Caco-2 (cell line): ENCODE results near the gene TMEM17. TPM values are rescaled to one million over a fixed set of nuclear protein-coding genes. Genes with fewer than 3 reads are reported as not detected.

Experiments
- BruUV-seq: library from RNA; stranded (reverse); fragments of 400-500 nt; replicated peaks from 2 replicates; lab custom pipeline; 2021; lab: Mats Ljungman, UMichigan
- CTCF ChIA-PET: fragments of 300-600 bp; sonication (Branson Sonifier 250); formaldehyde crosslinking; loops from one replicate; lab custom pipeline; 2022; ENCODE audit warnings: antibody characterized with exemption; lab: Charles Lee
- POLR2A ChIA-PET: fragments of 300-600 bp; sonication (Branson Sonifier 250); formaldehyde crosslinking; loops from one replicate; lab custom pipeline; 2022; ENCODE audit warnings: antibody characterized with exemption; lab: Charles Lee
- DNase-seq, 2 experiments: peaks; one replicate each; pipeline versions ENCODE4 v3.0.0 to v3.0.0-alpha.2; 2020 to 2022
- H3K27me3 ChIP-seq: replicated peaks from 2 replicates; pipeline ENCODE4 v1.6.0; 2011; ENCODE audit warnings: low read length; ENCODE audit not compliant: control insufficient read depth, insufficient read depth
- H3K36me3 ChIP-seq: 2 replicates; pipeline ENCODE4 v1.5.1; 2011; ENCODE audit warnings: low read length; ENCODE audit not compliant: control insufficient read depth, insufficient read depth
- H3K4me1 ChIP-seq: fragments of 250-450 bp; sonication (Bioruptor Pico); 2 replicates; pipeline ENCODE4 v1.5.1; 2020; ENCODE audit warnings: mild to moderate bottlenecking
- H3K4me3 ChIP-seq: 2 replicates; pipeline ENCODE4 v1.5.1; 2011; ENCODE audit warnings: low read depth, mild to moderate bottlenecking, control low read depth, low read length
- H3K9me3 ChIP-seq: fragments of 250-450 bp; sonication (Bioruptor Pico); 2 replicates; pipeline ENCODE4 v1.5.1; 2020; ENCODE audit warnings: mild to moderate bottlenecking, moderate library complexity
- H3K27ac Mint-ChIP-seq: one replicate; pipeline ENCODE4 v1.8.0; 2022; ENCODE audit warnings: mixed read lengths; ENCODE audit not compliant: unreplicated experiment
- H3K27me3 Mint-ChIP-seq: one replicate; pipeline ENCODE4 v1.8.0; 2022; ENCODE audit warnings: mixed read lengths; ENCODE audit not compliant: insufficient read depth, unreplicated experiment
- H3K36me3 Mint-ChIP-seq: one replicate; pipeline ENCODE4 v1.8.0; 2022; ENCODE audit warnings: mild to moderate bottlenecking, mixed read lengths; ENCODE audit not compliant: insufficient read depth, unreplicated experiment
- H3K4me1 Mint-ChIP-seq: one replicate; pipeline ENCODE4 v1.8.0; 2022; ENCODE audit warnings: low read depth, mixed read lengths; ENCODE audit not compliant: unreplicated experiment
- H3K4me3 Mint-ChIP-seq: one replicate; pipeline ENCODE4 v1.8.0; 2022; ENCODE audit warnings: mild to moderate bottlenecking, moderate library complexity, mixed read lengths; ENCODE audit not compliant: unreplicated experiment
- H3K9me3 Mint-ChIP-seq: one replicate; pipeline ENCODE4 v1.8.0; 2022; ENCODE audit warnings: mixed read lengths; ENCODE audit not compliant: unreplicated experiment
- CTCF ChIP-seq, 2 experiments: fragments of 200-600 bp in 1 of 2; IDR thresholded peaks; 1 replicate in 1 of 2; 2 replicates in 1 of 2; pipeline versions ENCODE4 v1.5.1 to v1.8.0; 2011 to 2022; ENCODE audit warnings: antibody characterized with exemption in 1 of 2, control low read depth in 1 of 2, inconsistent platforms in 1 of 2, low read depth in 1 of 2, low read length in 1 of 2, mild to moderate bottlenecking in 1 of 2, moderate library complexity in 1 of 2; ENCODE audit not compliant: insufficient read depth in 1 of 2, severe bottlenecking in 1 of 2, unreplicated experiment in 1 of 2
- intact Hi-C: fragments of 100-400 bp; cut with micrococcal nuclease; formaldehyde crosslinking; loops from one replicate; pipeline ENCODE4 v1.10.0; 2022; ENCODE audit not compliant: unreplicated experiment
- total RNA-seq: library from RNA; stranded (reverse); gene quantifications from 2 replicates; pipeline ENCODE4 v1.2.3, GENCODE V29; 2022

TMEM17 gene
- total RNA-seq, 1 experiment from 2014 or later, result 3.3 TPM

GRCh38 chr2:62460175-62460574 is 45.8 kb downstream of the TMEM17 start:
- no peaks in the 10 kb centered on the region for H3K27me3 Mint-ChIP-seq
- BruUV-seq, result no TSS peak
- intact Hi-C loops, result no loop called here

GRCh38 chr2:62459672-62460071 is 46.3 kb downstream of the TMEM17 start:
- H3K27me3 ChIP-seq, result no peaks in the 10 kb centered on the region
- H3K4me3 ChIP-seq, result no peak overlapping the region
- TF ChIP-seq CTCF (IDR thresholded peaks at IDR 0.05; ENCODE audit: insufficient read depth in 1 of 2, low read depth in 1 of 2, low read length in 1 of 2, severe bottlenecking in 1 of 2, unreplicated experiment in 1 of 2), result no peak
- Mint-ChIP-seq H3K36me3 (no peaks in the 10 kb centered on the region), H3K4me3 (no peak overlapping the region), H3K27me3 (no peaks in the 10 kb centered on the region), H3K4me1 (peaks cover 15% of the 10 kb centered on the region), H3K9me3 (no peaks in the 10 kb centered on the region), H3K27ac (no peak overlapping the region)
- no peaks in the 10 kb centered on the region for H3K9me3 ChIP-seq
- H3K4me1 ChIP-seq, result peaks cover 28% of the 10 kb centered on the region
- ChIA-PET CTCF (no interaction called here), POLR2A (no interaction called here)
- BruUV-seq, result no TSS peak
- H3K36me3 ChIP-seq, result no peaks in the 10 kb centered on the region
- intact Hi-C loops, result loop anchor here (10.0 kb wide), 1 partner anchor 565 kb away; no protein-coding TSS in a partner anchor
- no peak for DNase-seq

More at GRCh38 chr2:62460175-62460574, 45.8 kb downstream of the TMEM17 start:
- H3K27me3 ChIP-seq, result no peaks in the 10 kb centered on the region
- H3K9me3 ChIP-seq, result no peaks in the 10 kb centered on the region
- TF ChIP-seq CTCF (IDR thresholded peaks at IDR 0.05; ENCODE audit: insufficient read depth in 1 of 2, low read depth in 1 of 2, low read length in 1 of 2, severe bottlenecking in 1 of 2, unreplicated experiment in 1 of 2), result no peak
- no peaks in the 10 kb centered on the region for H3K36me3 ChIP-seq
- no peak for DNase-seq
- no peak overlapping the region for H3K4me3 ChIP-seq
- Mint-ChIP-seq H3K27ac (no peak overlapping the region), H3K9me3 (no peaks in the 10 kb centered on the region), H3K4me1 (peaks cover 15% of the 10 kb centered on the region), H3K36me3 (no peaks in the 10 kb centered on the region), H3K4me3 (no peak overlapping the region)
- H3K4me1 ChIP-seq, result peaks cover 28% of the 10 kb centered on the region
- ChIA-PET CTCF (no interaction called here), POLR2A (no interaction called here)

- H3K27me3 ChIP-seq, result no peaks in the 10 kb centered on the region
- no peak overlapping the region for H3K4me3 ChIP-seq
- no peaks in the 10 kb centered on the region for H3K9me3 ChIP-seq
- ChIA-PET CTCF (no interaction called here), POLR2A (no interaction called here)
- no peak overlapping the region for H3K4me3 Mint-ChIP-seq
- no peaks in the 10 kb centered on the region for H3K27me3 Mint-ChIP-seq
- H3K9me3 Mint-ChIP-seq, result no peaks in the 10 kb centered on the region
- no peaks in the 10 kb centered on the region for H3K36me3 Mint-ChIP-seq
- DNase-seq, result no peak
- no peak overlapping the region for H3K27ac Mint-ChIP-seq
- peaks cover 15% of the 10 kb centered on the region for H3K4me1 Mint-ChIP-seq
- TF ChIP-seq CTCF (IDR thresholded peaks at IDR 0.05; ENCODE audit: insufficient read depth in 1 of 2, low read depth in 1 of 2, low read length in 1 of 2, severe bottlenecking in 1 of 2, unreplicated experiment in 1 of 2), result no peak
- BruUV-seq, result no TSS peak
- intact Hi-C loops, result loop anchor here (10.0 kb wide), 1 partner anchor 566 kb away; no protein-coding TSS in a partner anchor
- H3K4me1 ChIP-seq, result peaks cover 28% of the 10 kb centered on the region
- no peaks in the 10 kb centered on the region for H3K36me3 ChIP-seq
Observed at GRCh38 chr2:62459106-62459505, 46.9 kb downstream of the TMEM17 start.
